B cell (primary cell): Measurements from ENCODE around the gene LSG1. TPM values are rescaled to one million over a fixed set of nuclear protein-coding genes. Genes with fewer than 3 reads are reported as not detected.

Experiments
- ATAC-seq: fragments of 200-7000 bp; cut with Tn5 transposase; one replicate; pipeline ENCODE4 v1.10.0; 2021; ENCODE audit warnings: low read depth, mild to moderate bottlenecking, moderate number of reproducible peaks, moderate library complexity
- CTCF ChIA-PET: fragments of 350-600 bp; sonication (Branson Sonifier 250); formaldehyde crosslinking; loops from one replicate; lab custom pipeline; 2021; ENCODE audit warnings: antibody characterized with exemption, inconsistent platforms; lab: Charles Lee
- POLR2A ChIA-PET: fragments of 350-600 bp; sonication (Branson Sonifier 250); formaldehyde crosslinking; loops from one replicate; lab custom pipeline; 2021; ENCODE audit warnings: antibody characterized with exemption; lab: Charles Lee
- DNase-seq: peaks from one replicate; pipeline ENCODE4 v3.0.0; 2013
- H2AFZ ChIP-seq: 2 replicates; pipeline ENCODE4 v1.6.1; 2012; ENCODE audit warnings: mild to moderate bottlenecking, low read depth, low read length; ENCODE audit not compliant: insufficient read depth, poor library complexity, severe bottlenecking
- H3K27ac ChIP-seq, 2 donors: 1 replicate in 1 of 2; 2 replicates in 1 of 2; pipeline ENCODE4 v1.5.1; 2012 to 2013; ENCODE audit warnings: low read length in 2 of 2, mild to moderate bottlenecking in 2 of 2, moderate library complexity in 1 of 2
- H3K27me3 ChIP-seq, 4 experiments: fragments of 200-600 bp in 1 of 4; sonication (generic) in 1 of 4; replicated peaks in 1 of 4; 1 replicate in 2 of 4; 2 replicates in 2 of 4; pipeline versions ENCODE4 v1.6.1 to v1.7.0; 2013 to 2016; ENCODE audit warnings: low read length in 3 of 4, mild to moderate bottlenecking in 2 of 4, mixed read lengths in 1 of 4, moderate library complexity in 1 of 4; ENCODE audit not compliant: insufficient read depth in 4 of 4, control insufficient read depth in 3 of 4; ENCODE audit errors: control extremely low read depth in 1 of 4
- H3K36me3 ChIP-seq, 2 experiments: replicated peaks in 1 of 2; 1 replicate in 1 of 2; 2 replicates in 1 of 2; pipeline versions ENCODE4 v1.6.1 to v1.7.1; 2013; ENCODE audit warnings: low read length in 1 of 2; ENCODE audit not compliant: insufficient read depth in 2 of 2, control insufficient read depth in 1 of 2; ENCODE audit errors: control extremely low read depth in 1 of 2, extremely low read depth in 1 of 2
- H3K4me1 ChIP-seq, 2 donors: fragments of 200-600 bp in 1 of 2; sonication (generic) in 1 of 2; 1 replicate in 1 of 2; 2 replicates in 1 of 2; pipeline versions ENCODE4 v1.5.1 to v1.6.1; 2013 to 2017; ENCODE audit warnings: low read length in 2 of 2; ENCODE audit not compliant: control insufficient read depth in 2 of 2, insufficient read depth in 2 of 2
- H3K4me2 ChIP-seq: replicated peaks from 2 replicates; pipeline ENCODE3; 2012; ENCODE audit warnings: mild to moderate bottlenecking, low read depth, low read length; ENCODE audit not compliant: poor library complexity, severe bottlenecking
- H3K4me3 ChIP-seq, 5 experiments: fragments of 200-600 bp in 1 of 5; sonication (generic) in 1 of 5; 1 replicate in 3 of 5; 2 replicates in 2 of 5; pipeline versions ENCODE4 v1.5.1 to v1.7.0; 2011 to 2016; ENCODE audit warnings: low read length in 4 of 5, mild to moderate bottlenecking in 4 of 5, low read depth in 2 of 5, control low read depth in 1 of 5, moderate library complexity in 1 of 5; ENCODE audit not compliant: insufficient read depth in 1 of 5; ENCODE audit errors: control extremely low read depth in 1 of 5, extremely low read depth in 1 of 5
- H3K79me2 ChIP-seq: fragments of 200-600 bp; sonication (generic); one replicate; pipeline ENCODE4 v1.6.0; 2016; ENCODE audit warnings: low read length; ENCODE audit not compliant: control insufficient read depth, insufficient read depth
- H3K9ac ChIP-seq: fragments of 200-600 bp; sonication (generic); 2 replicates; pipeline ENCODE4 v1.6.1; 2017; ENCODE audit warnings: mild to moderate bottlenecking, low read length, moderate library complexity
- H3K9me3 ChIP-seq, 3 donors: one replicate each; pipeline versions ENCODE4 v1.6.1 to v1.7.1; 2013; ENCODE audit warnings: low read length in 2 of 3; ENCODE audit not compliant: control insufficient read depth in 2 of 3, insufficient read depth in 1 of 3; ENCODE audit errors: control extremely low read depth in 1 of 3
- H4K20me1 ChIP-seq: 2 replicates; pipeline ENCODE4 v1.6.0; 2012; ENCODE audit warnings: mild to moderate bottlenecking, low read length; ENCODE audit not compliant: insufficient read depth, control insufficient read depth, poor library complexity, severe bottlenecking
- H3K27ac Mint-ChIP-seq: one replicate; pipeline ENCODE4 v1.8.0; 2021; ENCODE audit warnings: mixed read lengths
- H3K27me3 Mint-ChIP-seq: one replicate; pipeline ENCODE4 v1.8.0; 2021; ENCODE audit warnings: mixed read lengths
- H3K4me1 Mint-ChIP-seq: one replicate; pipeline ENCODE4 v1.8.0; 2021; ENCODE audit warnings: mixed read lengths
- H3K4me3 Mint-ChIP-seq: one replicate; pipeline ENCODE4 v1.8.0; 2021; ENCODE audit warnings: mixed read lengths
- H3K9me3 Mint-ChIP-seq: one replicate; pipeline ENCODE4 v1.8.0; 2022; ENCODE audit warnings: mixed read lengths; ENCODE audit not compliant: insufficient read depth
- EZH2 ChIP-seq: IDR thresholded peaks from 2 replicates; pipeline ENCODE4 v1.6.1; 2012; ENCODE audit warnings: borderline replicate concordance, low read depth, mild to moderate bottlenecking, moderate library complexity, low read length; ENCODE audit not compliant: insufficient read depth, poor library complexity, severe bottlenecking
- WGBS: methylation state at CpG from one replicate; pipeline ENCODE4 v1.1.5; 2013; ENCODE audit warnings: missing lambda C conversion rate; ENCODE audit not compliant: insufficient coverage; 5-methylcytosine and 5-hydroxymethylcytosine counted together
- intact Hi-C: fragments of 100-400 bp; cut with micrococcal nuclease; formaldehyde crosslinking; loops from one replicate; pipeline ENCODE4 v1.10.0; 2022
- polyA plus RNA-seq: library from polyadenylated mRNA; depleted of rRNA; stranded (reverse); fragments of >200 nt; gene quantifications from 2 replicates; pipeline ENCODE4 v1.2.3, GENCODE V29; 2012
- total RNA-seq, 2 donors: library from RNA; stranded (reverse); fragments of 120-200 nt in 1 of 2; gene quantifications; 1 replicate in 1 of 2; 2 replicates in 1 of 2; pipeline versions ENCODE4 v1.2.3 to v1.2.4, GENCODE V29; 2013 to 2022
- TF ChIP-seq, protein P1 (sequence below): fragments of 200-600 bp; IDR thresholded peaks from one replicate; pipeline ENCODE4 v1.8.0; 2022; ENCODE audit warnings: antibody characterized with exemption, mild to moderate bottlenecking

LSG1 gene
- total and polyA plus RNA-seq, 2 donors (not counting 1 experiment from before 2014, with no cell fraction given), result 29.4 to 54.6 TPM

DNA sequence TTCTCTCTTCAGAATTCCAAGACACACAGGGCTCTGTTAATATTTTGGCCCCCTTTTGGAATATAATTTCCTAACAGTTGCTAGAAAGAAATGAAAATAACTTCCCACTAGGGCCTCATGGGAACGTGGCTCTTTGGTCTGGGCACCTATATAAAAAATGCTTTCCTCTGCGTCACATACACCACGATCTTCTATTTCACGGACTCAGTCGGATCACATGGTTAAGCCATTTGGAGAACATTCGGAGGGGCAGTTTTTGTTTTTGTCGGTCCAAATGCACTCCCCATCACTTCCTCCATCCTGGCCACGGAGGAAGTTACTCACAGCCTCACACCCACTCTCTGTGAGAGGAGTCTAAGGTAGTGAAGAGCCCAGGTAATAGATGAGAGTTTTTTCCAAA is 59.8 kb downstream of the LSG1 start:
- ChIA-PET CTCF (interaction anchor here (0.7 kb wide), 1 partner anchor 30 kb away, joined by 3 read pairs; no protein-coding TSS in a partner anchor), POLR2A (no interaction called here)
- Histone ChIP-seq H3K27ac (no peak overlapping the region), H4K20me1 (no peaks in the 10 kb centered on the region), H3K4me1 (no peaks in the 10 kb centered on the region), H3K9ac (no peak overlapping the region), H3K79me2 (no peaks in the 10 kb centered on the region), H3K9me3 (no peaks in the 10 kb centered on the region), H3K4me2 (no peak overlapping the region), H2AFZ (no peak overlapping the region), H3K36me3 (no peaks in the 10 kb centered on the region), H3K27me3 (no peaks in the 10 kb centered on the region), H3K4me3 (no peak overlapping the region)
- no peak for DNase-seq
- ATAC-seq, result no peak
- H3K27me3 Mint-ChIP-seq, result no peaks in the 10 kb centered on the region
- H3K27ac Mint-ChIP-seq, result no peak overlapping the region
- no peaks in the 10 kb centered on the region for H3K4me1 Mint-ChIP-seq
- no peak overlapping the region for H3K4me3 Mint-ChIP-seq
- intact Hi-C loops, result no loop called here
- H3K9me3 Mint-ChIP-seq, result no peaks in the 10 kb centered on the region
- WGBS, result 69% methylated on average over 2 of the region's 8 CpGs
- TF ChIP-seq, protein P1, sequence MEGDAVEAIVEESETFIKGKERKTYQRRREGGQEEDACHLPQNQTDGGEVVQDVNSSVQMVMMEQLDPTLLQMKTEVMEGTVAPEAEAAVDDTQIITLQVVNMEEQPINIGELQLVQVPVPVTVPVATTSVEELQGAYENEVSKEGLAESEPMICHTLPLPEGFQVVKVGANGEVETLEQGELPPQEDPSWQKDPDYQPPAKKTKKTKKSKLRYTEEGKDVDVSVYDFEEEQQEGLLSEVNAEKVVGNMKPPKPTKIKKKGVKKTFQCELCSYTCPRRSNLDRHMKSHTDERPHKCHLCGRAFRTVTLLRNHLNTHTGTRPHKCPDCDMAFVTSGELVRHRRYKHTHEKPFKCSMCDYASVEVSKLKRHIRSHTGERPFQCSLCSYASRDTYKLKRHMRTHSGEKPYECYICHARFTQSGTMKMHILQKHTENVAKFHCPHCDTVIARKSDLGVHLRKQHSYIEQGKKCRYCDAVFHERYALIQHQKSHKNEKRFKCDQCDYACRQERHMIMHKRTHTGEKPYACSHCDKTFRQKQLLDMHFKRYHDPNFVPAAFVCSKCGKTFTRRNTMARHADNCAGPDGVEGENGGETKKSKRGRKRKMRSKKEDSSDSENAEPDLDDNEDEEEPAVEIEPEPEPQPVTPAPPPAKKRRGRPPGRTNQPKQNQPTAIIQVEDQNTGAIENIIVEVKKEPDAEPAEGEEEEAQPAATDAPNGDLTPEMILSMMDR, result no peak
- no peak for TF ChIP-seq EZH2

DNA sequence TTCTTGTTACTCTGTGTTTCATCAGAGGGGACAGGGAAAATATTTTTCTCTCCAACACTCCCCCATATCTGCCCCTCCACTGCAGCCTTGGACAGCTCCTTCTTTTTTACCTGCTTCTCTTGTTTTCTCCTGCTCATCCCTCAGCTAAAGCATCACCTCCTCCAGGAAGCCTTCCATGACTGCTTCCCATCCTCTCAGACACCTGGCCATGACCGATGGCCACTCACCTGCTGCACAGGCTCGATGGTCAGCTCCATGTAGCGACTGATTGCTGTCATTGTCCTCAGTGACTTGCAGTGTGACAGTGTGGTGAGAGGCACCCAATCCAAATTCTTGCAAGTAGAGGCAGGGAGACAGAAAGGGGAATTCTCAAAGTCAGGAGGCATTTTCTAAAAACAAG is 61.3 kb downstream of the LSG1 start:
- Histone ChIP-seq H2AFZ (no peak overlapping the region), H3K9ac (no peak overlapping the region), H3K36me3 (no peaks in the 10 kb centered on the region), H3K27ac (no peak overlapping the region), H3K4me1 (no peaks in the 10 kb centered on the region), H3K4me2 (no peak overlapping the region), H4K20me1 (no peaks in the 10 kb centered on the region), H3K27me3 (no peaks in the 10 kb centered on the region), H3K9me3 (no peaks in the 10 kb centered on the region), H3K79me2 (no peaks in the 10 kb centered on the region), H3K4me3 (no peak overlapping the region)
- Mint-ChIP-seq H3K9me3 (no peaks in the 10 kb centered on the region), H3K27me3 (no peaks in the 10 kb centered on the region), H3K4me3 (no peak overlapping the region), H3K27ac (no peak overlapping the region), H3K4me1 (no peaks in the 10 kb centered on the region)
- intact Hi-C loops, result no loop called here
- ATAC-seq, result no peak
- ChIA-PET CTCF (no interaction called here), POLR2A (interaction anchor here (0.6 kb wide), 1 partner anchor 39 kb away, joined by 4 read pairs; no protein-coding TSS in a partner anchor)
- no peak for TF ChIP-seq EZH2
- TF ChIP-seq, protein P1, result no peak
- WGBS, result 100% methylated on average over 2 of the region's 3 CpGs
- DNase-seq, result no peak
